Activated CD4-positive, alpha-beta T cell treated with anti-CD3 and anti-CD28 coated beads, Interleukin-2, amount 10 ng/mL, durations not matched to agents 7 days and 5 days (primary cell): ENCODE measurements around the gene TSPAN15. TPM values are rescaled to one million over a fixed set of nuclear protein-coding genes. Genes with fewer than 3 reads are reported as not detected.
"Not testable (repeated sequence)": the region's sequence is repeated elsewhere in the genome, so short reads cannot be mapped to it uniquely, and the experiment has no call there.

Source experiments
- CTCF ChIA-PET: fragments of 350-600 bp; sonication (Branson Sonifier 250); formaldehyde crosslinking; loops from one replicate; lab custom pipeline; 2021; ENCODE audit warnings: antibody characterized with exemption; lab: Charles Lee
- POLR2A ChIA-PET: fragments of 350-600 bp; sonication (Branson Sonifier 250); formaldehyde crosslinking; loops from one replicate; lab custom pipeline; 2021; ENCODE audit warnings: antibody characterized with exemption; lab: Charles Lee
- DNase-seq: peaks from one replicate; pipeline ENCODE4 v3.0.0-alpha.2; 2020
- H3K27ac Mint-ChIP-seq: one replicate; pipeline ENCODE4 v1.8.0; 2021; ENCODE audit warnings: mild to moderate bottlenecking, moderate library complexity, mixed read lengths
- H3K27me3 Mint-ChIP-seq: one replicate; pipeline ENCODE4 v1.8.0; 2021; ENCODE audit warnings: mixed read lengths
- H3K36me3 Mint-ChIP-seq: one replicate; pipeline ENCODE4 v1.8.0; 2021; ENCODE audit warnings: low read depth, mixed read lengths
- H3K4me1 Mint-ChIP-seq: one replicate; pipeline ENCODE4 v1.8.0; 2021; ENCODE audit warnings: mixed read lengths
- H3K4me3 Mint-ChIP-seq: one replicate; pipeline ENCODE4 v1.8.0; 2021; ENCODE audit warnings: mild to moderate bottlenecking, moderate library complexity, mixed read lengths
- H3K9me3 Mint-ChIP-seq: one replicate; pipeline ENCODE4 v1.8.0; 2021; ENCODE audit warnings: mixed read lengths
- total RNA-seq, 2 experiments: library from RNA; stranded (reverse); gene quantifications; one replicate each; pipeline ENCODE4 v1.2.3, GENCODE V29; 2021

The TSPAN15 gene
- total RNA-seq, 2 experiments from 2014 or later = 3.6 to 4.2 TPM

DNA sequence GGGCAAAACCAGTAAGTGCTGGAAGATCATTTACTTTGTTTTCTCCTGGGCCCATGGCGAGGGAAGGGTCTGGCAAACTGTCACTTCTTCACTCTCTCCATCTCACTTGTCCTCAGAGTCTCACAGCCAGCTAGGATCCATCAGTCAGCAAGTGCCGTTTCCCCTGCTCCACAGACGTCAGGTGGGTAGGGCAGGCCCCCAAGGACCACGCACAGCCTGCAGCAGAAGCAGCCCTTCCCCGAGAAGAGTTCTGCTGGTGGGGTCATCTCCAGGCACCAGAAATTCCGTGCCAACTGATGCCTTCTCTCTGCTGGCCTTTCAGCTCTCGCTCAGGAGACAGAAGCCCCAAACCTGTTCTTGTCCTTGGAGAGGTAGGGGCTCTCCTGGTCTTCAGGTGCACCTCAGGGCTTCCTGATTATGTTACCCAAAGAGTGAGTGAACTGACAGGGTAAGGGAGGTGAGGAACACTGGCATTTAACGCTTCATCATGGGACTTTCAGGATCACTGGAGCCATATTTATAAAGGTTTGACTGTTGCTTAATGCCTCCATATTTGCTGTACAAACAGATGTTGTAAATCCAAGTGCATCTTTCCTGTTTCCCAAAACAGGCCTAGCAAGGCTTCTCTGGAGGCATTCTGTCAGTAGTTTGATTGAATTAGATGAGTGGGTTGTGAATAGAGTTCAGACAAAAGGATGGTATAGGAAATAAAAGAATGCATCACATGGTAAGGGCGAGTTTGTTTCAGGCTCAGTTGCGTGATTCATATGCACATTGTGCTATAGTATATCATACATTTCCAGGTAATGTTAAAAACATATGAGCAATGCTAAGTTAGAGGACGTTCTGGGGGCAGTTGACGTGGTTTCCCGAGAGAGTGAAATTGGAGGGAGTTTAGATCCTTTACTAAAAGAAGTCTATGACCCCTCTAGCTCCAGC is 13.7 kb upstream of the TSPAN15 start:
- Mint-ChIP-seq H3K4me1 (peaks cover 1% of the 10 kb centered on the region), H3K4me3 (no peak overlapping the region), H3K9me3 (no peaks in the 10 kb centered on the region), H3K27ac (no peak overlapping the region), H3K36me3 (no peaks in the 10 kb centered on the region), H3K27me3 (peaks cover 15% of the 10 kb centered on the region)
- ChIA-PET CTCF (no interaction called here), POLR2A (no interaction called here)
- DNase-seq = no peak

DNA sequence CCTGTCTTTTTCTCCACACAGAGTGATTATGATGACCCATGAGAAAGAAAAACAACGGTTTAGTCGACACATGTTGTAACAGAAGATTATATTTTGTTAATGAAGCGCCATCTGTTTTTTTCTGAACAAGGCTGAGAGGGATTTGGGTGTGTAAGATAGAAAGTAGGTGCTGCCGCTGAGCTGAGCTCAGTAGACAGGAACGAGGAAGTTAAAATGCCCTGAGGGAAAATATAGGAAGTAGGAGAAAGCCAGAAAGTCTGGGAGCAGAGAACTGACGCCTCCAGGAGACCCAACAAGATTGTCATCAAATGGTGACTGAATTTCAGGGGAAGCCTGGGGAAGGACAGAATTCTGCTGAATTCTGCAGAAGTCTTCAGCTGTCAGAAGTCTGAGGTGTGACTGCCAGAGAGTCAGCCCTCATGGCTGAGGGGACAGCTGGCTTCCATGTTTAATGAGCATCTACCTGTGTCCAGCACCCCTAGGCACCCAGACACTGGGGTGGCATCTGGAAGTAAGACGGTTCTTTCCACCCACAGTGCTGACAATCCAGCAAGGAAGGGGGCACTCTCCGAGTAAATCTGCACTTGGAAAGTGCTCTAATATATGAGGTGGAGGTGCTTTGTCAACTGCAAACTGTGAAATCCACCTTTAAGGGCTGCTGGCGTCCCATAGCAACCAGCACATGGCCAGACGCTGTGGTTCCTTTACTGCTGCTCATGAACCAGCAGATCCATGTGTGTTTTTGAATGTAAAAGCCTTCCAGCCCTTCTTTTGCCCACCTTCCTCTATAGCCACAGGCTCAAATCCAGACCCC is 12.5 kb upstream of the TSPAN15 start:
- ChIA-PET POLR2A (interaction anchor here (0.7 kb wide), 1 partner anchor 28 kb away, joined by 3 read pairs; no protein-coding TSS in a partner anchor), CTCF (no interaction called here)
- no peak for DNase-seq
- H3K4me3 Mint-ChIP-seq = no peak overlapping the region
- H3K9me3 Mint-ChIP-seq = no peaks in the 10 kb centered on the region
- peaks cover 15% of the 10 kb centered on the region for H3K27me3 Mint-ChIP-seq
- H3K27ac Mint-ChIP-seq = no peak overlapping the region
- H3K4me1 Mint-ChIP-seq = peaks cover 1% of the 10 kb centered on the region
- H3K36me3 Mint-ChIP-seq = no peaks in the 10 kb centered on the region

DNA sequence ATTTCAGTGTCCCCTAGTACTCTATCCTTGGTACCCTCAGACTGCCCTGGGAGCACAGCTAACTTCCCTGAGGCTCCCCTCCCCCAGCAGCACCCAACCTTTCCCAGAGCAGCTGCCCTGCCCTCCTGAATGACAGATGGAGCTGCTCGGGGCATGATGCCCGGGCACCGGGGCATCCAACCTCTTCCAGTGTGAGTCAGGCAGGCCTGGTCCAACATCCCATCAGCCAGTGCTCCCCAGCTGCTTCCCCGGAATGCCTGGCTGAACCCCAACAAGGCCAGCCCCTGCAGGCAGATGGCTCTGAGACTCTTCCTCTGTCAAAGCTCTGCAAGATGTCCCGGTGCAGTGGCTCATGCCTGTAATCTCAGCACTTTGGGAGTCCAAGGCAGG is 11.9 kb upstream of the TSPAN15 start:
- Mint-ChIP-seq H3K4me1 (peaks cover 1% of the 10 kb centered on the region), H3K27me3 (peaks cover 15% of the 10 kb centered on the region), H3K27ac (no peak overlapping the region), H3K4me3 (no peak overlapping the region), H3K36me3 (no peaks in the 10 kb centered on the region), H3K9me3 (no peaks in the 10 kb centered on the region)
- POLR2A ChIA-PET = interaction anchor here (0.7 kb wide), 1 partner anchor 28 kb away, joined by 3 read pairs; no protein-coding TSS in a partner anchor
- no peak for DNase-seq
- CTCF ChIA-PET = no interaction called here

DNA sequence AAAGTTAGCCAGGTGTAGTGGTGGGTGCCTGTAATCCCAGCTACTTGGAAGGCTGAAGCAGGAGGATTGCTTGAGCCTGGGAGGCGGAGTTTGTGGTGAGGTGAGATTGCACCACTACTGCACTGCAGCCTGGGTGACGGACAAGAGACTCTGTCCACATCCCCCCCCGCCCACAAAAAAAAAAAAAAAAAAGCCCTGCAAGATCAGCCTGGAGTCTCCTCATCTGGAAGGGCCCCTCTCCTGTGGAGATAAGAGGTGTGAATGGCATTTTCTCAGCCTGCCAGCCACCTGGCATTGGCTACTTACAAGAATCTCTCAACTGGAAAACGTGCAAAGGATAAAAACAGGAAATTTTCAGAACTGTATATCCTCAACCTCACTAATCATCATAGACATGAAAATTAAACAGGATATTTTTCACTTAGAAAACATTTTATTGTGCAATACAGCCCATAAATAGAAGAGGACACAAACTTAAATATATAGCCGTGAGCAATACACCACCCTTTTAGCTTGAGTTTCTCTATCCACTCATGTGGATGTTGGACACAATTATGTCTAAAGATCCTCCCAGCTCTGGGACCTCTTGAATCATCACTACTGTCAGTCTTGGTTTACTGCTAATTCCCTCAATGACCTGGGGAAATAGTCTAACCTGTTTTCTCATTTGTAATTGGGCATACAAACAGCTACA is 11.3 kb upstream of the TSPAN15 start:
- Mint-ChIP-seq H3K9me3 (no peaks in the 10 kb centered on the region), H3K36me3 (no peaks in the 10 kb centered on the region), H3K4me3 (no peak overlapping the region), H3K27ac (no peak overlapping the region), H3K27me3 (peaks cover 15% of the 10 kb centered on the region), H3K4me1 (peaks cover 1% of the 10 kb centered on the region)
- no peak for DNase-seq
- POLR2A ChIA-PET = no interaction called here
- CTCF ChIA-PET = interaction anchor here (1.1 kb wide), 1 partner anchor 10 kb away, joined by 5 read pairs; no protein-coding TSS in a partner anchor

DNA sequence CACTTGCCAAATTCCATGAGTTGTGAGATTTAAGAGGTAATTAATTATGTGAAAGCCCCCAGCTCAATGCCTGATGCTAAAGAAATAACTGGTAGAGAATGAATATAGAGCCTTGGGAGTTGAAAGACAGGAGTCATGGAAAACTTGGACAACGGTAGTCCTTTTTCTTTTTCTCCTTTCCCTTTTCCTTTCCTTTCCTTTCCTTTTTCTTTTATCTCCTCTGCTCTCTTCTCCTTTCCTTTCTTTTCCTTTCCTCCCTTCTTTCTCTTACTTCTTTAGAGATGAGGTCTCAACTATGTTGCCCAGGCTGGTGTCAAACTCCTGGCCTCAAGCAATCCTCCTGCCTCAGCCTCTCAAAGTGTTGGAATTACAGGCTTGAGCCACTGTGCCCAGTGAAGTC is 7.9 kb upstream of the TSPAN15 start:
- Mint-ChIP-seq H3K9me3 (no peaks in the 10 kb centered on the region), H3K4me3 (no peak overlapping the region), H3K36me3 (no peaks in the 10 kb centered on the region), H3K4me1 (peaks cover 3% of the 10 kb centered on the region), H3K27ac (no peak overlapping the region), H3K27me3 (peaks cover 12% of the 10 kb centered on the region)
- ChIA-PET CTCF (interaction anchor here (0.6 to 1.4 kb wide), 4 partner anchors 9 to 63 kb away, joined by 3 to 6 read pairs (median 4); no protein-coding TSS in a partner anchor), POLR2A (no interaction called here)
- DNase-seq = no peak

DNA sequence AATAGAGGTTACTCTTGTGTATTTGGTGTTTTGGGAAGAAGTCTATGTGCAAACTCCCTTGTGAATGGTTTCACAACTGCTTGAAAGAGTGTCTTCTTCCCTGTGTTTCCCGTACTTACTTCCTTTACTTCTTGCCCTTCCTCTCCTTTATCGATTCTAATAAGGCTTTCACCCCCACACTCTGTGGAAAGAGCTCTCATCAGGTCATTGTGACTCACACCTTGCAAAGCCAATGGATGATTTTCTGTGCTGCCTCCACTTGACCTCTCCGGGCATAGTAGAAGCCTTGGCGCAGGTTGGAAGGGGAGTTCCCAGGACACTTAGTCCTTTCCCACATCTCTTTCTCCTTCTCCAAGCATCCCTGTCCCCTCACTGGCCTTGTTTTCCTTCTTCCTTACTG is 6.2 kb upstream of the TSPAN15 start:
- Mint-ChIP-seq H3K4me3 (no peak overlapping the region), H3K9me3 (no peaks in the 10 kb centered on the region), H3K36me3 (no peaks in the 10 kb centered on the region), H3K27me3 (peaks cover 9% of the 10 kb centered on the region), H3K4me1 (peaks cover 14% of the 10 kb centered on the region), H3K27ac (no peak overlapping the region)
- CTCF ChIA-PET = interaction anchor here (1.1 kb wide), 1 partner anchor 34 kb away, joined by 3 read pairs; no protein-coding TSS in a partner anchor
- DNase-seq = no peak
- POLR2A ChIA-PET = no interaction called here

DNA sequence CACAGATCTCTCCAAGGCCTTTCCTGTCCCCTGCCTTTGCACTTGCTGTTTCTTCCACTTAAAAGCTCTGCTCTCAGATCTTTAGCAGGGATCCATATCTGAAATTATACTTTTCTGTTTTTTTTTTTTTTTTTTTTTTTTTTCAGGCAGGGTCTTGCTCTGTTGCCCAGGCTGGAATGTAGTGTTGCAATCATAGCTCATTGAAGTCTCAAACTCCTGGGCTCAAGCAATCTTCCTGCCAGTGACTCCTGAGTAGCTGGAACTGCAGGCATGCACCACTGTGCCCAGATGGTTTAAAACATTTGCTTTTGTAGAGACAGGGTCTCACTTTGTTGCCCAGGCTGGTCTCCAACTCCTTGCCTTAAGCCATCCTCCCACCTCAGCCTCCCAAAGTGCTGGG is 5.0 kb upstream of the TSPAN15 start:
- H3K27ac Mint-ChIP-seq = no peak overlapping the region
- no peak for DNase-seq
- peaks cover 18% of the 10 kb centered on the region for H3K4me1 Mint-ChIP-seq
- H3K4me3 Mint-ChIP-seq = no peak overlapping the region
- POLR2A ChIA-PET = no interaction called here
- CTCF ChIA-PET = interaction anchor here (0.6 to 2.0 kb wide), 6 partner anchors 14 to 749 kb away, joined by 3 to 6 read pairs (median 5); no protein-coding TSS in a partner anchor
- H3K36me3 Mint-ChIP-seq = no peaks in the 10 kb centered on the region
- peaks cover 9% of the 10 kb centered on the region for H3K27me3 Mint-ChIP-seq
- no peaks in the 10 kb centered on the region for H3K9me3 Mint-ChIP-seq

DNA sequence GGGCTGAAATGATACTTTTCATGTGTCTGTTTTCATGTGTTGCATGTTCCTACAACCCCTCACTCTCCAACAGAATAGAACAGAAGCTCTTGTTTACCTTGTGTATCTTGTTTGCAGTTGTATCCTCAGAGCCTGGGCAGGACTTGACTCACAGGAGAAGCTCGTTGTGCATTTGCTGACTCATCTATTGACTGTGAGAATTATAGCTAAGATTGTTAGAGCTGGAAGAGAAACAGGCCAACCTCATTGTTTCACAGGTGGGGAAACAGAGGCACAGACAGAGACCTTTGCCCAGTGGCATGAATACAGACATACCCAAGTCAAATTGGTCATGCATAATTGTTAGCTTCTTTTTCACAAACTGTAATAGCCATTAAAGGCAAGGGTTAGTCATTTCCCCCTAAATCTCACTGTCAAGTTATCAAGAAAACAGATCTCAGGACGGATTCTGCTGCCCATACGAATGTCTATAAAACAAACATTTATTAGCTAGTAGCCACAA is 4.6 kb upstream of the TSPAN15 start:
- no peak for DNase-seq
- Mint-ChIP-seq H3K36me3 (no peaks in the 10 kb centered on the region), H3K27me3 (peaks cover 9% of the 10 kb centered on the region), H3K9me3 (no peaks in the 10 kb centered on the region), H3K4me3 (no peak overlapping the region), H3K27ac (no peak overlapping the region), H3K4me1 (peaks cover 18% of the 10 kb centered on the region)
- CTCF ChIA-PET = interaction anchor here (0.5 to 2.5 kb wide), 11 partner anchors 10 to 394 kb away, joined by 3 to 7 read pairs (median 4); no protein-coding TSS in a partner anchor
- POLR2A ChIA-PET = no interaction called here

DNA sequence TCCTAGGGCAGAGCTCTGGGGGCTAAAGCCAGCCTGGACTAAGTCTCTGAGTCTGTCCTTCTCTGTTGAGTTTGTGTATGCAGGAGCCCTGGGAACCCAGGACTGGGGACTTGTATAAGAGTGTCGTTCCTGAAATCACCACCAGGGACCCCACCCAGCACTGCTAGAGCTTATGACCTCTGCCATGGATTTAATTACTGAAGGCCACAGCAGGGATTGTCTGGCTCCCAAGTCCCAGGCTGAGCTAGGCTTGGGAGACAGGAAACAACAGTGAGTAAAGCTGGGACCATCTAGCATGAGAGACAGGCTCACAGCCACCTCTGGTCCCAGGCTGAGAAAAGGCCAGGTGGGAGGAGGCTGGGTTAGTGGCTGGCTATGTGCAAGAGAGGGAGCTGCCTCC is 1.4 kb upstream of the TSPAN15 start:
- Mint-ChIP-seq H3K27me3 (peaks cover 18% of the 10 kb centered on the region), H3K36me3 (no peaks in the 10 kb centered on the region), H3K4me3 (no peak overlapping the region), H3K4me1 (peaks cover 20% of the 10 kb centered on the region), H3K27ac (peak overlapping the region; percentile 10), H3K9me3 (no peaks in the 10 kb centered on the region)
- POLR2A ChIA-PET = no interaction called here
- CTCF ChIA-PET = interaction anchor here (0.6 to 1.8 kb wide), 11 partner anchors 8 to 57 kb away, joined by 3 to 8 read pairs (median 4); no protein-coding TSS in a partner anchor
- DNase-seq = peak; percentile 61

DNA sequence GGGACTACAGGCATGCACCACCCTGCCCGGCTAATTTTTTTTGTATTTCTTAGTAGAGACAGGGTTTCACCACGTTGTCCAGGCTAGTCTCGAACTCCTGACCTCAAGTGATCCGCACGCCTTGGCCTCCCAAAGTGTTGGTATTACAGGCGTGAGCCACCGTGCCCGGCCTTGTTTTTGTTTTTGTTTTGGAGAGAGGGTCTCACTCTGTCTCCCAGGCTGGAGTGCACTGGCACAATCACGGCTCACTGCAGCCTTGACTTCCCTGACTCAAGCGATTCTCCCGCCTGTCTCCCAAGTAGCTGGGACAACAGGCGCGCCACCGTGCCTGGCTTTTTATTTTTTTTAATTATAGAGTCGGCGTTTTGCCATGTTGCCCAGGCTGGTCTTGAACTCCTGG is 870 bp upstream of the TSPAN15 start:
- H3K36me3 Mint-ChIP-seq, POLR2A ChIA-PET, H3K9me3 Mint-ChIP-seq, H3K27ac Mint-ChIP-seq, DNase-seq, H3K4me3 Mint-ChIP-seq: not testable (repeated sequence)
- H3K27me3 Mint-ChIP-seq = peaks cover 14% of the 10 kb centered on the region
- H3K4me1 Mint-ChIP-seq = peaks cover 20% of the 10 kb centered on the region
- CTCF ChIA-PET = interaction anchor here (0.6 to 1.9 kb wide), 13 partner anchors 8 to 58 kb away, joined by 3 to 8 read pairs (median 4); partner anchors contain the start of gene TACR2

DNA sequence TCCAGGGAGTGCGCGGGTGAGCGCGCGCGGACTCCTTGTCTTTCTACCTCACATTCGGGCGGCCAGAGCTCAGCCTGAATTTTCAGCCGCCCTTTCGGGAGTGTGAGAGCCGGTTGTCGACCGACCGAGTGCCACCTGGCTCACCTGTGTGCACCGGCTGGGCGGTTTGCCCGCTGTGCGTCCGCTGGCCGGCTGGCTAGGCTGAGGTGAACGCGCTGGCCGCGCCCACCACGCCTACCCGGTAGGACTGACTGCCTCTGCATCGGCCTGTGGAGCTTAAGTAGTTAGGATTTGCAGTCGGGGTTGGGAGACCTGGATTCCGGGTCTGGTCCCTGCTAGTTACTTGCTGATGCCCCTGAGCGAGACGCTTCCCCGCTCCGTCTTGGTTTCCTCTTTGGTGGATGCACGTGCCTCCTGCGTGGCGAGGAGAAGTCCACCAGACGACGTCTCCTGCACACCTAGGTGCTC is 553 bp downstream of the TSPAN15 start:
- ChIA-PET POLR2A (no interaction called here), CTCF (interaction anchor here (1.0 to 1.9 kb wide), 7 partner anchors 9 to 44 kb away, joined by 3 to 6 read pairs (median 5); partner anchors contain the start of gene TACR2)
- Mint-ChIP-seq H3K36me3 (no peaks in the 10 kb centered on the region), H3K27me3 (peaks cover 14% of the 10 kb centered on the region), H3K4me3 (peak overlapping the region; percentile 83), H3K9me3 (no peaks in the 10 kb centered on the region), H3K4me1 (peaks cover 20% of the 10 kb centered on the region), H3K27ac (no peak overlapping the region)
- peak; percentile 14 for DNase-seq
